Measurements from ENCODE around the gene RBM34.

GRCh38 chr1:235136111-235136510 lies 24.9 kb downstream of the RBM34 start:
- TF ChIP-seq, protein P1, sequence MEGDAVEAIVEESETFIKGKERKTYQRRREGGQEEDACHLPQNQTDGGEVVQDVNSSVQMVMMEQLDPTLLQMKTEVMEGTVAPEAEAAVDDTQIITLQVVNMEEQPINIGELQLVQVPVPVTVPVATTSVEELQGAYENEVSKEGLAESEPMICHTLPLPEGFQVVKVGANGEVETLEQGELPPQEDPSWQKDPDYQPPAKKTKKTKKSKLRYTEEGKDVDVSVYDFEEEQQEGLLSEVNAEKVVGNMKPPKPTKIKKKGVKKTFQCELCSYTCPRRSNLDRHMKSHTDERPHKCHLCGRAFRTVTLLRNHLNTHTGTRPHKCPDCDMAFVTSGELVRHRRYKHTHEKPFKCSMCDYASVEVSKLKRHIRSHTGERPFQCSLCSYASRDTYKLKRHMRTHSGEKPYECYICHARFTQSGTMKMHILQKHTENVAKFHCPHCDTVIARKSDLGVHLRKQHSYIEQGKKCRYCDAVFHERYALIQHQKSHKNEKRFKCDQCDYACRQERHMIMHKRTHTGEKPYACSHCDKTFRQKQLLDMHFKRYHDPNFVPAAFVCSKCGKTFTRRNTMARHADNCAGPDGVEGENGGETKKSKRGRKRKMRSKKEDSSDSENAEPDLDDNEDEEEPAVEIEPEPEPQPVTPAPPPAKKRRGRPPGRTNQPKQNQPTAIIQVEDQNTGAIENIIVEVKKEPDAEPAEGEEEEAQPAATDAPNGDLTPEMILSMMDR (IDR thresholded peaks at IDR 0.05): no peak
- no peak for TF ChIP-seq TCF7L2 (IDR thresholded peaks at IDR 0.05; ENCODE audit: low read depth, low read length)

Measured in Panc1 (cell line).